Measurements from ENCODE around the gene FOXD2.

GRCh38 chr1:47416319-47417169 lies 21.3 kb upstream of the FOXD2 start:
- no peak for TF ChIP-seq POLR2A (IDR thresholded peaks at IDR 0.05; ENCODE audit: low read length)
- TF ChIP-seq CTCF (IDR thresholded peaks at IDR 0.05), result no peak
- TF ChIP-seq HDAC2 (IDR thresholded peaks at IDR 0.05), result no peak
- TF ChIP-seq RAD21 (conservative IDR thresholded peaks at IDR 0.05 in 1 of 2, IDR thresholded peaks at IDR 0.05 in 1 of 2), result no peak
- no peak for TF ChIP-seq POLR2AphosphoS2 (conservative IDR thresholded peaks at IDR 0.05; ENCODE audit: low read length)

Data from A549 (cell line).